ENCODE results near the gene KCNAB2. TPM values are rescaled to one million over a fixed set of nuclear protein-coding genes. Genes with fewer than 3 reads are reported as not detected.

Gene KCNAB2
- total and polyA plus RNA-seq, 2 donors (not counting 1 experiment from before 2014, with no cell fraction given) = 90.7 to 143 TPM

- Histone ChIP-seq H3K4me3 (ENCODE audit: control extremely low read depth in 1 of 5, extremely low read depth in 1 of 5, insufficient read depth in 1 of 5, low read depth in 2 of 5, low read length in 4 of 5) (no peak overlapping the region), H3K9me3 (ENCODE audit: control extremely low read depth in 1 of 3, control insufficient read depth in 2 of 3, insufficient read depth in 1 of 3, low read length in 2 of 3) (no peaks in the 10 kb centered on the region), H3K27me3 (replicated peaks in 1 of 4; ENCODE audit: control extremely low read depth in 1 of 4, control insufficient read depth in 3 of 4, insufficient read depth in 4 of 4, low read length in 3 of 4) (no peaks in the 10 kb centered on the region), H3K4me1 (ENCODE audit: control insufficient read depth in 2 of 2, insufficient read depth in 2 of 2, low read length in 2 of 2) (no peaks in the 10 kb centered on the region), H3K4me2 (replicated peaks; ENCODE audit: low read depth, low read length, poor library complexity, severe bottlenecking) (no peak overlapping the region), H4K20me1 (ENCODE audit: control insufficient read depth, insufficient read depth, low read length, poor library complexity, severe bottlenecking) (no peaks in the 10 kb centered on the region), H3K9ac (ENCODE audit: low read length) (no peak overlapping the region), H3K27ac (ENCODE audit: low read length in 2 of 2) (no peak overlapping the region), H2AFZ (ENCODE audit: insufficient read depth, low read depth, low read length, poor library complexity, severe bottlenecking) (no peak overlapping the region), H3K36me3 (replicated peaks in 1 of 2; ENCODE audit: control extremely low read depth in 1 of 2, control insufficient read depth in 1 of 2, extremely low read depth in 1 of 2, insufficient read depth in 2 of 2, low read length in 1 of 2) (peaks cover 2 to 44% of the 10 kb centered on the region in 2 experiments), H3K79me2 (ENCODE audit: control insufficient read depth, insufficient read depth, low read length) (no peaks in the 10 kb centered on the region)
- no peak for TF ChIP-seq CTCF (IDR thresholded peaks at IDR 0.05)
- no peak for TF ChIP-seq EZH2 (IDR thresholded peaks at IDR 0.05; ENCODE audit: borderline replicate concordance, insufficient read depth, low read depth, low read length, poor library complexity, severe bottlenecking)
- Mint-ChIP-seq H3K27ac (no peak overlapping the region), H3K4me3 (no peak overlapping the region), H3K9me3 (ENCODE audit: insufficient read depth) (no peaks in the 10 kb centered on the region), H3K4me1 (no peaks in the 10 kb centered on the region), H3K27me3 (no peaks in the 10 kb centered on the region)
- CTCF ChIA-PET = no interaction called here
- no peak for ATAC-seq (ENCODE audit: low read depth)
- POLR2A ChIA-PET = no interaction called here
- DNase-seq = no peak
- WGBS (ENCODE audit: insufficient coverage) = 94% methylated on average over 8 of the region's 10 CpGs
- intact Hi-C loops (cut with micrococcal nuclease) = no loop called here
Observed at GRCh38 chr1:6093071-6093470, 47.4 kb downstream of the KCNAB2 start.

GRCh38 chr1:6093611-6094010 is 47.9 kb downstream of the KCNAB2 start:
- H3K27me3 Mint-ChIP-seq = no peaks in the 10 kb centered on the region
- no peaks in the 10 kb centered on the region for H3K4me1 Mint-ChIP-seq
- Histone ChIP-seq H3K9me3 (ENCODE audit: control extremely low read depth in 1 of 3, control insufficient read depth in 2 of 3, insufficient read depth in 1 of 3, low read length in 2 of 3) (no peaks in the 10 kb centered on the region), H3K79me2 (ENCODE audit: control insufficient read depth, insufficient read depth, low read length) (no peaks in the 10 kb centered on the region), H3K27me3 (replicated peaks in 1 of 4; ENCODE audit: control extremely low read depth in 1 of 4, control insufficient read depth in 3 of 4, insufficient read depth in 4 of 4, low read length in 3 of 4) (no peaks in the 10 kb centered on the region), H3K4me2 (replicated peaks; ENCODE audit: low read depth, low read length, poor library complexity, severe bottlenecking) (no peak overlapping the region), H3K4me1 (ENCODE audit: control insufficient read depth in 2 of 2, insufficient read depth in 2 of 2, low read length in 2 of 2) (no peaks in the 10 kb centered on the region), H4K20me1 (ENCODE audit: control insufficient read depth, insufficient read depth, low read length, poor library complexity, severe bottlenecking) (no peaks in the 10 kb centered on the region), H2AFZ (ENCODE audit: insufficient read depth, low read depth, low read length, poor library complexity, severe bottlenecking) (no peak overlapping the region), H3K4me3 (ENCODE audit: control extremely low read depth in 1 of 5, extremely low read depth in 1 of 5, insufficient read depth in 1 of 5, low read depth in 2 of 5, low read length in 4 of 5) (no peak overlapping the region), H3K36me3 (replicated peaks in 1 of 2; ENCODE audit: control extremely low read depth in 1 of 2, control insufficient read depth in 1 of 2, extremely low read depth in 1 of 2, insufficient read depth in 2 of 2, low read length in 1 of 2) (peaks cover 2 to 44% of the 10 kb centered on the region in 2 experiments), H3K27ac (ENCODE audit: low read length in 2 of 2) (no peak overlapping the region), H3K9ac (ENCODE audit: low read length) (no peak overlapping the region)
- DNase-seq (no peak), ATAC-seq (ENCODE audit: low read depth) (no peak)
- 99% methylated on average over 9 of the region's 9 CpGs for WGBS (ENCODE audit: insufficient coverage)
- CTCF ChIA-PET = no interaction called here
- no peak overlapping the region for H3K4me3 Mint-ChIP-seq
- no peak for TF ChIP-seq EZH2 (IDR thresholded peaks at IDR 0.05; ENCODE audit: borderline replicate concordance, insufficient read depth, low read depth, low read length, poor library complexity, severe bottlenecking)
- no peak for TF ChIP-seq CTCF (IDR thresholded peaks at IDR 0.05)
- POLR2A ChIA-PET = no interaction called here
- no peaks in the 10 kb centered on the region for H3K9me3 Mint-ChIP-seq (ENCODE audit: insufficient read depth)
- H3K27ac Mint-ChIP-seq = no peak overlapping the region
- intact Hi-C loops (cut with micrococcal nuclease) = no loop called here
